GM12875 (cell line): ENCODE measurements around the gene RNF114.
"Not testable (repeated sequence)": the region's sequence is repeated elsewhere in the genome, so short reads cannot be mapped to it uniquely, and the experiment has no call there.

Experiments
- H3K4me3 ChIP-seq: one replicate; pipeline ENCODE4 v1.5.1; 2011; ENCODE audit warnings: low read depth, low read length, control low read depth
- CTCF ChIP-seq: IDR thresholded peaks from 2 replicates; pipeline ENCODE4 v1.5.1; 2011; ENCODE audit warnings: low read depth, mild to moderate bottlenecking, control low read depth, inconsistent platforms, low read length, moderate library complexity, borderline replicate concordance; ENCODE audit not compliant: insufficient read depth

The RNF114 gene

GRCh38 chr20:49970498-49970897, 34.3 kb downstream of the RNF114 start:
- no peak overlapping the region for H3K4me3 ChIP-seq
- no peak for TF ChIP-seq CTCF

- no peak overlapping the region for H3K4me3 ChIP-seq
- no peak for TF ChIP-seq CTCF
Measured at GRCh38 chr20:49973981-49974380, 37.8 kb downstream of the RNF114 start.

- no peak for TF ChIP-seq CTCF
Measured at GRCh38 chr20:49976542-49976941, 40.3 kb downstream of the RNF114 start.

GRCh38 chr20:49977740-49978139, 41.5 kb downstream of the RNF114 start:
- H3K4me3 ChIP-seq, result not testable (repeated sequence)

More at GRCh38 chr20:49976542-49976941, 40.3 kb downstream of the RNF114 start:
- no peak overlapping the region for H3K4me3 ChIP-seq

- H3K4me3 ChIP-seq, result no peak overlapping the region
- TF ChIP-seq CTCF, result no peak
Measured at GRCh38 chr20:49978685-49979029, 42.5 kb downstream of the RNF114 start.

- TF ChIP-seq CTCF, result peak; percentile 99
- peak overlapping the region; percentile 26 for H3K4me3 ChIP-seq
Measured at GRCh38 chr20:49979030-49979832, 43.0 kb downstream of the RNF114 start.

- TF ChIP-seq CTCF, result no peak
Measured at GRCh38 chr20:49980140-49981008, 44.2 kb downstream of the RNF114 start.

More at GRCh38 chr20:49980140-49981008, 44.2 kb downstream of the RNF114 start:
- H3K4me3 ChIP-seq, result no peak overlapping the region
